ENCODE data around the gene TKFC.
A peak's percentile ranks its signal among the peaks of the same experiment; 100 is the strongest.

The TKFC gene

DNA sequence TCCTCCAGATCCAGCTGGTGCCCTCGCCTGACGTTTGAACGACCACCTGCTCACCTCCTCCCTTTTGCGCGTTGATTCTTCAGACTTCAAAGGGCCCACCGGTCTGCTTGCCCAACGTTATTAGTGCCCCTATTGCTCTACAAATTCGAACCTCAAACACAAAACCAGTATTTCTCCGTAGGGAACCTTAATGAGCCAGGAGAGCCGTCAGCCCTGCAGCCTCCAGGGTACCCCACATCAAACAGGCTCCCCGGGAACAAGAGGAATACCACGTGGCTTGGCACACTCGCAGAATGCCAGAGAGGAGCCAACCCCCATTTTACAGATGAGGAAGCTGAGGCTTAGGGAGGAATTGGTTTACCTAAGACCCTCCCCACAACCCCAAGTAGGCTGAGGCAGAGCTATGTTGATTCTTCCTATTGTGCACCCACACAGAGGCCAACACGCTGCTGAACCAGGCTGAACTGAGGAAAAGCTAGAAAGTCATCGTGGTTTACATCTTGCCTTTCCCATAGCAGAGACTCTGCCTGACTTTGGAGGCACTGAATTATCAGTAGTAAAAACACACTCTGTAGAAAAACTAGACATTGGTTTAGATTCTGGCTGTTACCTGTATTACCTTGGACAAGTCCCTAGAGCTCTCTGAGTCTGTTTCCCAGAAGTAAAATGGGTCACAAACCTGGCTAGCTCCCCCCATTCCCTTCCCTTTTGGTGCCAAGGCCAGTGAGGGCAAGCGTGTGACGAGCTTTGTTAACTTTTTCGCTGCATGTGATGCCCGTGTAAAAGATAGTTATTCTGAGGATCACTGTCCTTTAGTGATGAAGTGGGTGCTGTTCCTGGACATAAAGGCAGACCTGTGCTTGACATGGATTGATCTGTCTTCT, 764 bp downstream of the TKFC start:
- H3K36me3 ChIP-seq (ENCODE audit: insufficient read depth, low read length) = peaks cover 14% of the 10 kb centered on the region
- no peaks in the 10 kb centered on the region for H3K9me3 ChIP-seq (ENCODE audit: control insufficient read depth, insufficient read depth, low read length)
- H3K9ac ChIP-seq (ENCODE audit: low read depth, low read length) = peak overlapping the region; percentile 88
- peaks cover 11% of the 10 kb centered on the region for H3K4me1 ChIP-seq (ENCODE audit: insufficient read depth, low read length)

DNA sequence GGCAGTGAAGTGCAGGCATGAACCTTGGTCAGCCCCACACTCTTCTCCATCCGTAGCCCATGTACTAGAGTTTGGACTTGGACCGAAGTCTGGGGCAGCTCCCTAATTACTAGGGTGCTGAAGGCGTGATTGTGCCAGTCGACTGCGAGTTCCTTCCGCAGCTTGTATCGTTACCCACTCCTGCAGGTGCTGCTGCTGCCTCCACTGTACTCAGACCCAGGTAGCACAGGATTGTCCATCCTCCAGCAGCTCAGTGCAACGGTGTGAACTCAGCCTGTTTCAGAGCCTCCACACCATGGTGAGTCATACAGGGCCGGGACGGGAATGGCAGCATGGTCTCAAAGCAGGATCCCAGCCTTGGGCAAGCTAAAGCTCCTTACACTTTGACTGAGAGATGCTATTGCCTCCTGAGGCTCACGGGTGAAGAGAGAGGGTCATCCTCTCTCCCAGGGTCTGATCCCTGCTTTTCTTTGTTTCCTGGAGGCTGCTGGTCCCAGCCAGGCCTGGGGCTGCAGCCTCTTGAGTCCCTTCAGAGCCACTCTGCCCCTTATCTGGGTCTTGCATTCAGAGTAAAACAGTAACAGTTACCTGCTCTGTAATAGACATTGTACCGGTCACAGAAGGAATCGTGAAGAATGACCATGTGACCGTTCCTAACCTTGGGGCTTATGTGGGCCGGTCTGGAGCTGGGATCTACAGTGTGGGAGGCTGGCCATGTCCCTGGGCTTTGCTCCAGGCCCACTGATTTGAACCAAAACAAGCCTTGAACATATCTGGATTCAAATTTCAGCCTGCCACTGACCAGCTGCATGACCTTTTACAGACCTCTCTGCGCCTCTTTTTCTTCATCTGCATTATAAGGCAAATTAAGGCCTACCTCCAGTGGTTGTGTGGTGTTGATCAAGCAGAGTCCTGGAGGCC, 1.7 kb downstream of the TKFC start:
- H3K36me3 ChIP-seq (ENCODE audit: insufficient read depth, low read length) = peaks cover 9% of the 10 kb centered on the region
- peaks cover 11% of the 10 kb centered on the region for H3K4me1 ChIP-seq (ENCODE audit: insufficient read depth, low read length)
- no peak overlapping the region for H3K9ac ChIP-seq (ENCODE audit: low read depth, low read length)
- H3K9me3 ChIP-seq (ENCODE audit: control insufficient read depth, insufficient read depth, low read length) = no peaks in the 10 kb centered on the region

DNA sequence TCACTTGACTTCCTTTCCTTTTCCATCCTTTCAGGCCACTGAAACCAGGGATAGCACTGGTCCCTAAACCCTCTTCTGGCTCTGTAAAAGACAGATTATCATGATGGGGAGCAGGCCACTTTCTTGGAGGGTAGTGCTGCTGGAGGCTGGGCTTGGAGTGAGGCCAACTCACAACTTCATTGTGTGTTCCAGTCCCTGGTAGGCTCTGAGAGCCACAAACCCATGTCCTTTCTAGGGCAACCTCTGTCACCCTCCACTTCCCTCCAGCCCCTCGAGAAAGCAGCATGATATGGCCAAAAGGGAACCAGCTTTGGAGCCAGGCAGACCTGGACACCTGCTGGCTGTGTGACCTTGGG, 2.3 kb downstream of the TKFC start:
- peaks cover 11% of the 10 kb centered on the region for H3K4me1 ChIP-seq (ENCODE audit: insufficient read depth, low read length)
- no peak overlapping the region for H3K9ac ChIP-seq (ENCODE audit: low read depth, low read length)
- H3K9me3 ChIP-seq (ENCODE audit: control insufficient read depth, insufficient read depth, low read length) = no peaks in the 10 kb centered on the region
- peaks cover 9% of the 10 kb centered on the region for H3K36me3 ChIP-seq (ENCODE audit: insufficient read depth, low read length)

DNA sequence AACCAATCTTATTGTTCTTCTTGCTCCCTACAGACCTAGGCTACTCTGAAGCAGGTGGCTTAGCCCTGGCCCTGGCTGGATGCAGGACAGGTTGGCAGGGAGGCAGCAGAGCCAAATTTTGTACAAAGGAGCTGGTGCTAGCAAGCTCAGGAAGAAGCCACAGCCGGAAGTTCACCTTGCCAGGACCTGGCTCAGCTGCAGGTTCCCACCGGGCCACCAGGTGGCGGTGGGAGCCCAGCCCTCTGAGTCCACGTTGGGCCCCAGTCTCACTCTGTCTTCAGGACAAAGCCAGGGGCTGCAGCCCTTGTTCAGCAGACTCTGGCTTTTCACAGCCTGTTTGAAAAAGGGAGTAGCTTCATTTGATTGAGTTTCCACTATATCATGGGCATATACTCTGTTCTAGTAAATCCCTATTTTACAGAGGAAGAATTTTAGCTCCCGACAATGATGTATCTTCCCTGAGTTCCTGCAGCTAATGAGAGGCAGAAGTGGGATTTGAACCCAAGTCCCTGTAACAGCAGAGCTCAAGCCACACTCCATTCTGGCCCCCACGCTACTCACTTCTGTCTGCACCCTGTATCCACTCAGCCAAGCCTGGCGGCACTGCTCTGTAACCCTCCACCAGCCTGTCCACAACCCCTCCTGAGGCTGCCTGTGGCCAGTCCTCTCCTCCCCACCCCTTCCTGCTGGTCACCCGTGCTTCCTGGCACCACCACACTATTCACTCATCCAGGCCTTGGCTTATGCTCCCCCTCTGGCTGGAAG, 3.3 kb downstream of the TKFC start:
- H3K4me1 ChIP-seq (ENCODE audit: insufficient read depth, low read length) = peaks cover 9% of the 10 kb centered on the region
- no peaks in the 10 kb centered on the region for H3K9me3 ChIP-seq (ENCODE audit: control insufficient read depth, insufficient read depth, low read length)
- H3K36me3 ChIP-seq (ENCODE audit: insufficient read depth, low read length) = peaks cover 8% of the 10 kb centered on the region
- no peak overlapping the region for H3K9ac ChIP-seq (ENCODE audit: low read depth, low read length)

DNA sequence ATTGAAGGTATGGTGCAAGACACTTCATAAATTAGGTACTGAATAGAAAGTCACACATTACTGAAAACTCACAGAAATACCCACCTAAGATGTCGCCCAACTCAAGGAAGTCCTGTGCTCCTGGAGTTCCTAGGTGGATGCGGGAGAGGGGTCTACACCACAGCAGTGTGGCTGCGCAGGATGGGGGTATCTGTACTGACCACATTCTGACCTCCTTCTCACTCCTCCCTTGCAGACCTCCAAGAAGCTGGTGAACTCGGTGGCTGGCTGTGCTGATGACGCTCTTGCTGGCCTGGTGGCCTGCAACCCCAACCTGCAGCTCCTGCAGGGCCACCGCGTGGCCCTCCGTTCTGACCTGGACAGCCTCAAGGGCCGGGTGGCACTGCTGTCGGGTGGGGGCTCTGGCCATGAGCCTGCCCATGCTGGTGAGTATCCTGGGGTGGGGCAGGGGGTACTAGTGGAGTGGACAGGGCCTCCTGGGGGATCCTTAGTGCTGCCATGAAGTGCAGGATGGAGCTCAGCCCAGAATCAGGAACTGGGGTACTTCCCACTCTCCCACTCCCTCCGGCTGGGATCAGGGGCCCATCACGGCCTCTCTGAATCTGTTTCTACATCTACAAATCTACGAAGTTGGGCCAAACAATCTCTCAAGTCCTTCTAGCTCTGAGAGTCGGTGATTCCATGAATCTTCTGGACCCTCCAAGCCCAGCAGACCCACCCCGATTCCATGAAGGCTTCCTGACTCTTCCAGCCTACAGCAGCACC, 4.9 kb downstream of the TKFC start:
- no peaks in the 10 kb centered on the region for H3K9me3 ChIP-seq (ENCODE audit: control insufficient read depth, insufficient read depth, low read length)
- no peak overlapping the region for H3K9ac ChIP-seq (ENCODE audit: low read depth, low read length)
- H3K4me1 ChIP-seq (ENCODE audit: insufficient read depth, low read length) = peaks cover 2% of the 10 kb centered on the region; the same call in 1 of the 2 replicates

DNA sequence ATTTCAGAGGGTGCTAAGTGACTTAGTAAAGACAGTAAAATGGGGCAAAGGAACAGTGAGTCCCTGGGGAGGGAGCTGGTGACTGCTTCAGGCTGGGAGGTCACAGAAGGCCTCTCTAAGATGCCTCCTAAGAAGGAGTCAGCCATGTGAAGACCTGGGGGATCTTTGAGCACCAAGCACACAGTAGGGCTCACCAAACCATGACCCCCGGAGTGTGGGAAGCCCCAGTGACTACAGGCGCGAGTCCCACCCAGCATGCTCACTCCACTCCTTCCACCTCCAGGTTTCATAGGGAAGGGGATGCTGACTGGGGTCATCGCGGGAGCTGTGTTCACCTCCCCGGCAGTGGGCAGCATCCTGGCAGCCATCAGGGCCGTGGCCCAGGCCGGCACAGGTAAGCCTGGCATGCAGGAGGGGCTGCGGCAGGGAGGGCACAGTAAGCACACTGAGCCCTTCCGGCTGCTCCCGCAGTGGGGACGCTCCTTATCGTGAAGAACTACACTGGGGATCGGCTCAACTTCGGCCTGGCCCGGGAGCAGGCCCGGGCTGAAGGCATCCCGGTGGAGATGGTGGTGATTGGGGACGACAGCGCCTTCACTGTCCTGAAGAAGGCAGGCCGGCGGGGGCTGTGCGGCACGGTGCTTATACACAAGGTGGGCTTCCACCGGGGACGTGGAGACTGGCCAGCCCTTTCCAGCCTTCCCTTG, 5.9 kb downstream of the TKFC start:
- Histone ChIP-seq H3K9ac (ENCODE audit: low read depth, low read length) (no peak overlapping the region), H3K4me1 (ENCODE audit: insufficient read depth, low read length) (peaks cover 2% of the 10 kb centered on the region; the same call in 1 of the 2 replicates), H3K36me3 (ENCODE audit: insufficient read depth, low read length) (peaks cover 6% of the 10 kb centered on the region), H3K9me3 (ENCODE audit: control insufficient read depth, insufficient read depth, low read length) (no peaks in the 10 kb centered on the region)

More for the DNA sequence above, 4.9 kb downstream of the TKFC start:
- peaks cover 6% of the 10 kb centered on the region for H3K36me3 ChIP-seq (ENCODE audit: insufficient read depth, low read length)

DNA sequence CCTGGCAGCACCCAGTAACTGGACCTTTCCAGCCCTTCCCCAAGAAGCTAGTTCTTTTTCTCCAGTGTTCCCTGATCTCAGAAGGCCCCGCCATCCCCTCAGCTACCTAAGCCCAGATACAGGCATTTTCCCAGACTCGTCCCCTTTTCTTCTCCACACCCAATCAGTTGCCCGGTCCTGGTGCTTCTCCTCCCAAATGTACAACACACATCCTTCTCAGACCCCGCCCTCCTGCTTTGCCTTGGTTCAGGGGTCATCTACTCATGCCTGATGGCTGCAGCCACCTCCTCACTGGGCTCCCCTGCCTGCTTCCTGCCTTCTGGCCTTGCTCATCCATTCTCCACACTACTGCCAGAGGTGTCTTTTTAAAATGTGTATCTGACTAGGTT, 6.5 kb downstream of the TKFC start:
- H3K9me3 ChIP-seq (ENCODE audit: control insufficient read depth, insufficient read depth, low read length) = no peaks in the 10 kb centered on the region
- H3K9ac ChIP-seq (ENCODE audit: low read depth, low read length) = no peak overlapping the region
- peaks cover 6% of the 10 kb centered on the region for H3K36me3 ChIP-seq (ENCODE audit: insufficient read depth, low read length)
- H3K4me1 ChIP-seq (ENCODE audit: insufficient read depth, low read length) = peaks cover 2% of the 10 kb centered on the region; the same call in 1 of the 2 replicates

DNA sequence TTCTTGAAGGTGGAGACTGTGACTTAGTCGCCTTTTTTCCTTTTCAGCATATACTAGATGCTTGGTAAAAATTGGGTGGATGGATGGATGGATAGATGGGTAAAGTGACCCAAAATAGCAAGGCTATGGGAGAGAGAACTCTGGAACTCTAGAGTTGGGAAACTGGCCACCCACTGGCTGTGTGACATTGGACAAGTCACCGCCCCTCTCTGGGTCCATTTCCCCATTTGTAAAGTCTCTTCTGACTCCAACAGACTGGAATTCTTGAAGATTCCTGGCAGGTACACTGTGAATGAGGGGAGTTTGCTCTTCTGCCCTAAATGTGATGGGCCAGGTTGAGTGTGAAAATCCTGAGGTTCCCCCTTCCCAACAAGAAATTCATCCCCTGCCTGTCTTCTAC, 8.0 kb downstream of the TKFC start:
- Histone ChIP-seq H3K9me3 (ENCODE audit: control insufficient read depth, insufficient read depth, low read length) (no peaks in the 10 kb centered on the region), H3K36me3 (ENCODE audit: insufficient read depth, low read length) (peaks cover 6% of the 10 kb centered on the region), H3K9ac (ENCODE audit: low read depth, low read length) (no peak overlapping the region), H3K4me1 (ENCODE audit: insufficient read depth, low read length) (peaks cover 2% of the 10 kb centered on the region; the same call in 1 of the 2 replicates)

DNA sequence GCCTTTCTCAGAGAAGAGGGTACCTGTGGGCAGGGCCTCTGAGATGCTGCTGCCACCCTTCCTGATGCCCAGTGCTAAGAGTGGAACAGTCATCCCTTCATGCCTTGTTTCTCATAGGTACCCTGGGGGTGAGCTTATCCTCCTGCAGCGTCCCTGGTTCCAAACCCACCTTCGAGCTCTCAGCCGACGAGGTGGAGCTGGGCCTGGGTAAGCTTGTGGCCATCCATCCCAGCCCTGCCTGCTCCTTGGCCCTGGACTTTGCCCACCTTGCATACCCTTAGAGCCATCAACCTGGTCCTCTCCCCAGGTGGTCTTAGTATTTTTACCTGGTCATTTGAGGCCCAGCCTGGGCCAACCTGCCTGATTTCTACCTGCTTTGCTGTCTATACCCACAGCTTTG, 8.7 kb downstream of the TKFC start:
- H3K9ac ChIP-seq (ENCODE audit: low read depth, low read length) = no peak overlapping the region
- peaks cover 6% of the 10 kb centered on the region for H3K36me3 ChIP-seq (ENCODE audit: insufficient read depth, low read length)
- no peaks in the 10 kb centered on the region for H3K9me3 ChIP-seq (ENCODE audit: control insufficient read depth, insufficient read depth, low read length)
- H3K4me1 ChIP-seq (ENCODE audit: insufficient read depth, low read length) = no peaks in the 10 kb centered on the region

DNA sequence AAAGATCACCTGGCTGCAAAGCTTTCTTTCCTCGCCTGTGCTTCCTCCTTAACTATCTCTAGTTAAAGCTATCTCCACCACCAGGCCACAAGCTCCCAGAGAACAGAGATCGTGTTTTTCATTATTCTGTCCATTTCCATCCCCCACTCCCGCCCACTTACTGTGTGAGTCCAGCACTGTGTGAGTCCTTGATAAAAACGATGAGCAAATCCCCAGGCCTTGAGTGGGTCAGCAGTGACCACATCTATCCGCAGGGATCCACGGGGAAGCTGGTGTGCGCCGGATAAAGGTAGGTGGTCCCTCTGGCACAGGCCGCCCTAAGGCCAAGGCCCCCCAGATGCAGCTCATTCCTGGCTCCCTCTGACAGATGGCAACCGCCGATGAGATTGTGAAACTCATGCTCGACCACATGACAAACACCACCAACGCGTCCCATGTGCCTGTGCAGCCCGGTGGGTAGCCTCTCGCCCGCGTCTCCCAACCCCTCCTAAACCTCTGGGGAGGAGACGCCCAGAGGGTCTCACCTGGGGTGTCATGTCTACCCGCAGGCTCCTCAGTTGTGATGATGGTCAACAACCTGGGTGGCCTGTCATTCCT, 9.3 kb downstream of the TKFC start:
- Histone ChIP-seq H3K4me1 (ENCODE audit: insufficient read depth, low read length) (no peaks in the 10 kb centered on the region), H3K9ac (ENCODE audit: low read depth, low read length) (no peak overlapping the region), H3K9me3 (ENCODE audit: control insufficient read depth, insufficient read depth, low read length) (no peaks in the 10 kb centered on the region), H3K36me3 (ENCODE audit: insufficient read depth, low read length) (peaks cover 6% of the 10 kb centered on the region)

DNA sequence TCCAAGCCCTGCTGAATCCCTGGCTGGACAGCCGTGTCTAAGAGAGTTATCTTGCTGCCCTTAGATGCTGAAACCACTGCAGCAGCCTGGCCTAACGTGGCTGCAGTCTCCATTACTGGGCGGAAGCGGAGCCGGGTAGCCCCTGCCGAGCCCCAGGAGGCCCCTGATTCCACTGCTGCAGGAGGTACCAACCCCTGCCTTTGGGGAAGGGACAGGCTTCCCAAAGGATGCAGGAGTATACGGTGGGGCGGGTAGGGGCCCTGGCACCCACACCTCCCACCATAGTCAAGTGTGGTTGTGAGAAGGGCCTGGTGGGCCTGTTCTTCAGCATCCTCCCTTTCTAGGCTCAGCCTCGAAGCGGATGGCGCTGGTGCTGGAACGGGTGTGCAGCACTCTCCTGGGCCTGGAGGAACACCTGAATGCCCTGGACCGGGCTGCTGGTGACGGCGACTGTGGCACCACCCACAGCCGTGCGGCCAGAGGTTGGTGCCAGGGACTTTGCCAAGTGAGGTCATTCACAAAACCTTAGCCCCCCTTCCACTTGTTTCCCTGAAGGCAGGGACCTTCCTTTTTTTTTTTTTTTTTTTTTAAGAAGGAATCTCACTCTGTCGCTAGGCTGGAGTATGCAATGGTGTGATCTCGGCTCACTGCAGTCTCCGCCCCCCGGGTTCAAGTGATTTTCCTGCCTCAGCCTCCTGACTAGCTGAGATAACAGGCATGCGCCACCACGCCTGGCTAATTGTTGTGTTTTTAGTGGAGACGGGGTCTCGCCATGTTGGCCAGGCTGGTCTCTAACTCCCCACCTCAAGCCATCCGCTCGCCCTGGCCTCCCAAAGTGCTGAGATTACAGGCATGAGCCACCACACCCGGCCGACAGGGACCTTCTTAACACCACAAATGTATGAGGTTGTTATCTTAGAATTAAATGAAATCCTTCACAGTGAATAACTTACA, 11.0 kb downstream of the TKFC start:
- Histone ChIP-seq H3K9ac (ENCODE audit: low read depth, low read length) (no peak overlapping the region), H3K36me3 (ENCODE audit: insufficient read depth, low read length) (peaks cover 3% of the 10 kb centered on the region), H3K9me3 (ENCODE audit: control insufficient read depth, insufficient read depth, low read length) (no peaks in the 10 kb centered on the region), H3K4me1 (ENCODE audit: insufficient read depth, low read length) (no peaks in the 10 kb centered on the region)

DNA sequence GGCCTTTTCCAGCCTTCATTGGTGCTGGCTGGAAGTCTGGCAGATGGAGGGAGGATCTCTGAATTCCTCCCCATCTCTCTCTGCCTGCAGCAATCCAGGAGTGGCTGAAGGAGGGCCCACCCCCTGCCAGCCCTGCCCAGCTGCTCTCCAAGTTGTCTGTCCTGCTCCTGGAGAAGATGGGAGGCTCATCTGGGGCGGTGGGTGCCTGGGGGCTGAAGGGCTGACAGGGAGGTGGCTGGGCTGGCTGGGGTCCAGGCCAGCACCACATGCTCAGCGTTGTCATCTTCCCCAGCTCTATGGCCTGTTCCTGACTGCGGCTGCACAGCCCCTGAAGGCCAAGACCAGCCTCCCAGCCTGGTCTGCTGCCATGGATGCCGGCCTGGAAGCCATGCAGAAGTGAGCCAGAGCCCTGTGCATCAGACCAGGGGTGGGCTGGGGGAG, 12.2 kb downstream of the TKFC start:
- no peaks in the 10 kb centered on the region for H3K4me1 ChIP-seq (ENCODE audit: insufficient read depth, low read length)
- H3K9ac ChIP-seq (ENCODE audit: low read depth, low read length) = no peak overlapping the region
- H3K36me3 ChIP-seq (ENCODE audit: insufficient read depth, low read length) = peaks cover 5% of the 10 kb centered on the region; the same call in 1 of the 2 replicates

More for the DNA sequence above, 12.2 kb downstream of the TKFC start:
- no peaks in the 10 kb centered on the region for H3K9me3 ChIP-seq (ENCODE audit: control insufficient read depth, insufficient read depth, low read length)

All from ES-I3 (cell line).